ENCODE results near the gene MRGPRG.

MRGPRG gene

DNA sequence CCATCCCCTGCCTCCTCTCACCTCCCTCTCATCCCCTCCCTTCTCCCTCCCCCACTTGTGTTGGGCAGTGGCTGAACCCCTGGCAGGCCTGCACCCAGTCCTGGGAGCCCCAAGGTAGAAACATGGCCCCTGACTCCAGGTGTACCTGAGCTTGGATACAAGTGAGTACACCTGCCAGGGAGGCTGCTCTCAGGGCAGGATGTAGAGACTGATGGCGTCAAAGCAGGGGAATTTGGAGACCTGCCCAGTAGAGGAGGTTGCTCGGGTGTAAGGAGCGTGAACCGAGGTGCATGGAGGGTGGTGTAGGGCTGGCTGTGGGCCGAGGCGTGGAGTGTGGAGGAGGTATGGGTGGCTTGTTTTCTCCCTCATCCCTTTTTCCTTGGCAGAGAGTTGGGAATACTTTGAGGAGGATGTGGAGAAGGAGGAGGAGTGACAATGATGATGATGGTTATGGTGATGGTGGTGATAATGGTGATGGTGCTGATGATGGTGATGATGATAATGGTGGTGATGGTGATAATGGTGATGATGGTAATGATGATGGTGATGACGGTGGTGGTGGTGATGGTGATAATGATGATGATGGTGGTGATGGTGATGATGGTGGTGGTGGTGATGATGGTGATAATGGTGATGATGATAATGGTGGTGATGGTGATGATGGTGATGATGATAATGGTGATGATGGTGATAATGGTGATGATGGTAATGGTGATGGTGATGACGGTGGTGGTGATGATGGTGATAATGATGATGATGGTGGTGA lies 12.3 kb downstream of the MRGPRG start:
- no peak for DNase-seq

DNA sequence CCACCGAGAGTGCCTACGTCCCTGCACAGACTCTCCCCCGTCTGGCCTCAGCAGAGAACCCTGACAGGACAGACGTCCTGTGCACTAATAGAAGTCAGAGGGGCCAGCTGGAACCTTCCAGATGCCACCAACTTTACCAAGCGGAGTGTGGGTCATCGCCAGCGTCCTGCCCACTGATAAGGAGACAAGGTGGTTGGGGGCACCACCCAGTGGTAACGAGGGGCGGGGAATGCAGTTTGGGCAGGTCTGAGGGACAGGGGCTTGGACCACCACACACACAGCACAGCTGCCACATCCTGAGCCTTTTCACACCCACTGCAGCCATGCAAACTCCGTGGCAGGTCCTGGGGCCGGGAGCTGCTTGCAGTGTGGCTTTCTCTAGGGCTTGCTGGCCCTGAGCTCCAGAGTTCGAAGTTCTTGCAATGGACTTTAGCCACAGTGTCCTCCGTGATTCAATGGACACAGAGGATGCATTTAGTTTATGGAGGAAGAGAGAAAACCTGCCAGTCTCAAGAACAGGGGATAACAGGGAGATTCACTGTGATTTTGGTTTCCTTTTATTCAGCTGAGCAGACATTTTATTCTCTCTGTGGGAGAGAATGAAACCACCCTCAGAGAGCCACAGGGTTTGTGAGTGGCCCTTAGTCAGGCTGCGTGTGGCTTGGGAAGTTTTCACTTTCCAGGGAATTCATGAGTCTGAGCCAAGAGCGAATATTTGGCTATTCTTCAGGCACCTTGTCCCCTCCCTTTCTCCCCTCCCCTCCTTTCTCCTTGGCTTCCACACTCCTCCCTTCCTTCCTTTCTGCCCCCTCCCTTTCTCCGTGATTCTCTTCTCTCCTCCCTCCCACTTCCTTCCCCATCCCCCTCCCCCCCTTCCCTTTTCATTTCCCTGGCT lies 13.1 kb downstream of the MRGPRG start:
- DNase-seq: no peak

DNA sequence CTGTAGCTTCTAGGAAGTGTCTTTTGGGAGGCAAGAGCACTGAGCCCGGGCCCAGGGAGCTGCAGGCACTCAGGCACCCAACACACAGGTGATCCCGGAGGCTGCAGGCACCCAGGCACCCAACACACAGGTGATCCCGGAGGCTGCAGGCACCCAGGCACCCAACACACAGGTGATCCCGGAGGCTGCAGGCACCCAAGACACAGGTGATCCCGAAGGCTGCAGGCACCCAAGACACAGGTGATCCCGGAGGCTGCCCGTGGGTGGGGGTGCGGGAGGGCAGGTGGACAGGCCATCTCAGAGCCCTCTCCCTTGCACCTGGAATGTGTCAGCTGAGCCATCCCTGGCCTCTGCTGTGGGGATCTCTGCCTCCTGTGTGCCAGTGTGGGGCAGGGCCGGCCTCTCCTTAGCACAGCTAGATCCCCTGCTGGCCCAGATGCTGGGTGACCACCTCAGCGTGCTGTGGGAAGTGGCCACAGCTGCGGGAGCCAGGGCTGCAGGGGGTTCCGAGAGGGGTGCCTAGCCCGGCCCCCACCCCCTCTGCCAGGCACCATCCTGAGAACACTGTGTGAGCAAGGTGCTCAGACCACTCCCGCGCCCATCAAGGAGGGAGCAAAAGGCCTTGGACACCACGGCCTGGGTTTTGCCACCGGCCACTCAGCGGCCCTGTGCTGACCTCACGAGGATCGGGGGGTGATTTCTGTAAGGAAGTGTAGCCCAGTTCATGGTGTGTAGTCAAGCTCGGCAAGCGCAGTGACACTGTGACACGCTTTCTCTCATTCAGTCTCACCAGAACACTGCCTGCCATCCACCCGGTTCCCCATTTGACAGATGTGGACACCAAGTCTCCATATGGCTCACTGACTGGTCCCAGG lies 14.2 kb downstream of the MRGPRG start:
- DNase-seq: no peak

DNA sequence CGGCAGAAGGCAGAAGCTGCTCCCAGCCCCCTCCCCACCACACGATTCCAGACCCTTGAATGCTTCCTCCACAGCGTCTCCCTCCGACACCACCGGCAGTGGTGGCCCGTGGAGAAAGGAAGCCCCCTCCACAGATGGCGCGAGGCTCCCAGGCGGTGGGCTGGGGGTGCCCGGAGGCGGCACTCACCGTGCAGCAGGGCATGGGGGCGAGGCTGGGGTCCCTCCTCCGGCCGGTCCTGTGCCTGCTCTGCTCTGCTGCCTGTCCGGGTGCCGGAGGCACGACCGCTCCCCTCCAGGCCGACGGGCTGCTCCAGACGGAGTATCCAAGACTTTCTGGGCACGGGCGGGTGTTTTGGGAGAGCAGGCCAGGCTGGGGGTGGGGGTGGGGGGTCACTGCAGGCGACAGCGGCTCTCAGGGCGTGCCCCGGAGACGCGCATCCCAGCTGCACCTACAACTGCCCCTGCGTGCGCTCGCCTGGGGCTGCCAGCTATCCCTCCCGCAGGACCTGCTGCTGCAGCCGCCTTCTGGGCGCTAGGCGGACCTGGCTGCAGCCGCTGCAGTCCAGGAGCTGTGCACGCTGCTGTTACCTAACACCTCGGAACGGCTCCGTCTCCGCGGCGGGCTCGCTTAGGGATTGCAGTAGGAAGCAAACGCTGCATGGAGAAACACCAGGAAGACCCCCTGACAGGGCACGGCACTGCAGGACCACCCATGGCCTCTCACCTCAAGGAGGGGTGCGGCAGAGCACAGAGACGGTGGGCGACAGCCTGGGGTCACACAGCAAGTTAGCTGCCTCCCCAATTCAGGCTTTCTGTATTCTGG lies 15.2 kb downstream of the MRGPRG start:
- DNase-seq: no peak

- no peak for DNase-seq
Observed at GRCh38 chr11:3202759-3203158, 15.9 kb downstream of the MRGPRG start.

GRCh38 chr11:3202305-3202704 lies 16.3 kb downstream of the MRGPRG start:
- no peak for DNase-seq

GRCh38 chr11:3201677-3202181 lies 16.9 kb downstream of the MRGPRG start:
- DNase-seq: no peak

DNA sequence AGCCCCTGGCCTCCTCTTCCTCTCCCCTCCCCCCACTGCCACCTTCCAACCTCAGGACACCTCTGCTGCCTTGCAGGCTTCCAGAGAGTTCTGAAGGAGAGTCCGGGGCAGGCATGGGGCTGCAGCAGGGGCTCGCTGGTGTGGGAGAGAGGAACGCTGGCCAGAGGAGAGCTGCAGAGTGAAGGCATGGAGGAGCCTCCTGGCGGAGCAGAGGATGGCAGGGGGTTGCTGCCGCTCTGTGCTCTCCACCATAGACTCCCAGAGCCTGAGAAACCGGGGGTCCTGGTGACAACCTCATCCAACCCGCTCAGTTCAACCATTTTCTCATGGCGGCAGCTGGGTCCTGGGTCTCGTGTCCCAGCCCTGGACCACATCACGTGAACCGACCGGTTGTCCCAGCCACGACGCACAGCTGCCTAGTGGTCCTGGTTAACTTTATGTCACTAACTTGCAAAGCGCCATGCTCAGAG lies 17.5 kb downstream of the MRGPRG start:
- DNase-seq: no peak

DNA sequence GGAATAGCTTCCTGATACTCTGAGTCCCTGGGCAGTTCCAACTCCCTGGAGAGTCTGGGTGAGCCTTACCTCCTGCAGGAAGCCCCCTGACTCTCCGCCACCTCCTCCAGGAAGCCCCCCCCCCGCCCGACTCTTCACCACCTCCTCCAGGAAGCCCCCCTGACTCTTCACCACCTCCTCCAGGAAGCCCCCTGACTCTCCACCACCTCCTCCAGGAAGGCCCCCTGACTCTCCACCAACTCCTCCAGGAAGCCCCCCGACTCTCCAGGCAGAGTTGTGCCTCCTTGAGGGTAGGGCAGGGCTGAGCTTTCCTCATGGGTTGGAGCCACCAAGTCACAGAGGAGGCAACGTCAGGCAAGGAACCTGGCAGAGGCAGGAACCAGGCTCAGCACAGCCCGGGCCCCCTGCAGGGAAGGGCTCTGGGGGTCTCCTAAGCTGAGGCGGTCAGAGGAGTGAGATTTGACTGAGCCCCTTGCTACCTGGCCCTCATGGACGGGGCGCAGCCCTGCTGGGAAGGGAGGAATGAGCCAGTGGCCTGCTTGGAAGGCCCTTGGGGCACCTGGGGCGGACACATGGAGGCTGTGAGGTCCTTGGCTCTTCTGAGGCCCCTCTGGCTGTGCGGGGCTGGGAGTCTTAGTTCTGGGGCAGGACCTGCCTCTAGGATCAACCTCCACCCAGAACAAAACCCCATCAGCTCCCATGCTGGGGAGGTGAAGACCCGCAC lies 18.1 kb downstream of the MRGPRG start:
- no peak for DNase-seq

- DNase-seq: no peak
Observed at GRCh38 chr11:3199537-3200295, 18.9 kb downstream of the MRGPRG start.

DNA sequence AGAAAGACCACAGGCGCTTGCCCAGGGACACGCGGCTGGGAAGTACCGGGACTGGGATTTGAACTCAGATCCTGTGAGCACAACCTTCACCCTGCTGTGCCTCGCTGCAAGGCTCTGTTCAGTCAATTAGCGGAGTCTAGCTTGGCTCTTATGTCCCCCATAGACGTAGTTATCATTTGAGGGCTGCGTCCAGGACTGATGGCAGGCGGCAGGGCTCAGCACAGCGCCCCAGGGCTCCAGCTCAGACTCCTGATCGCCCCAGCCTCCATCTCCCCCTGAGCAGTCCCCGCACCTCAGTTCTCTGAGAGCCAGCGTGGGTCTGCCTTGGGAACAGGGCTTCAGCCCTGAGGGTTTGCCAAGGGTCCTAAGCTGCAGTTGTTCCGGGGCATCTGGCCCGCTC lies 19.8 kb downstream of the MRGPRG start:
- no peak for DNase-seq

GRCh38 chr11:3197878-3198528 lies 20.6 kb downstream of the MRGPRG start:
- no peak for DNase-seq

DNA sequence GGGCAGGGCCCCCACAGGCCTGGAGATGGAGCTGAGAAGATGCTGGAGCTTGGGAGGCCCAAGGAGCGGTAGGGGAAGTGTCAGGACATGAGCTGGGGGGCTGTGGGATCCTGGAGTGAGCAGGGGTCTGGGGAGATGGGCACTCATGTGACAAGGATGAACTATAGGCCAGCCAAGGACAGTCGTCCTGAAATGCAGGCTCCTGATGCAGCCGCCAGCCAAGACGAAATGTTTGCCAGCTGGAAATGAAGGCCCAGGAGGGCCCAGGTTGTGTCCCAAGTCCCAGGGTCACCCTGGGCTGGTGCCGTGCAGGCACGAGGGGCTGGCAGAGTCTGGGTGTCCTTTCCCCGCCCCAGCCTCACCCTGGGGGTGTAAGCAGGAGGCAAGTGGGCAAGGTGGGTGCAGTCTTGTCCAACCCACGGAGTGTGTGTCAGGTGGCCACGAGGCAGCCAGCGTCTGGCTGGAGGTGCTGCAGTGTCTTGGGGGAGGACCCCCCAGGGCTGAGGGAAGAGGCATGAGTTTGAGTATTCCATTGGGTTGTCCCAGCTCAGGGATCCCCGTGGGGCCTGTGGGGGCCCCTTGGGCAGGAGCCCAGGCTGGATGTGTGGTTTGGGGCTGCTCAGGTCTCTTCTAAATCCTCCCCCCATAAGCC lies 21.4 kb downstream of the MRGPRG start:
- DNase-seq: no peak

GRCh38 chr11:3196161-3197043 lies 22.2 kb downstream of the MRGPRG start:
- no peak for DNase-seq

- no peak for DNase-seq
Observed at GRCh38 chr11:3195251-3196160, 23.1 kb downstream of the MRGPRG start.

DNA sequence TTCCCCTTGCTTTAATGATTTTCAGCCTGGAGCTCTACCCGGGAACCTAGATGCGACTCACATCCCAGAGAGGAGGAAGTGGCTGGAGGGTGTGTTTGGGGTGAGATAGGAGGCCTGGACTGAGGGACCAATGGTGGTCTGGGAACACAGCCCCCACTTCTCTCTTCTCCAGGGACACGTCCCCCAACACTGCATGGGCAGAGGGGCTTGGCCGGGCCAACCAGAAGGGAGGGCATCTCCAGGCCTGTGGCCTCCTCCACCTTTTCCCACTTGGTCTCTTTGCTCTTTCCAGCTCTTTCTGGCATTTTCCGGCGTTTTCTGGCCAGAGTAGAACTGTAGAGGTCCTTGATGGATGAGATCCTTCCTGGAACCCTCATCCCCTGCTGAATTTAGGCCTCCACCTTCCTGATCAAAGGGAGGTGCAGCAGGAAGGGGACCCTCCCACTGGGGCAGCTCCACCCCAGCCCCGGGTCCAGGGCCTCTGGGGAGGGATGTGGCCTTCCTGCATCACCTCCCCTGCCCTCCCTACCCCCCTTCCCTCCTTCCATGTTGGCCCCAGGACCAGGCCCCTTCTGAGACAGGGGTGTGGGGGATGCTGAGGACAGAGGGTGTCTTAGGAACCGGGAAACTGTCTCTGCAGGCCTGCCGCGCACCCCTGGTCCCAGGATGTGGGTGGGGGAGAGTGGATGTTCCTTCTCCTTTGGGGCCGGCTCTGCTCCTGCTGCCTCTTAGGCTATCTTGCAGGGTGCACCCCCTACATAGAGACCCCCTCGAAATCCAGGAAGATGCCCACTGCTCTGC lies 24.4 kb downstream of the MRGPRG start:
- no peak for DNase-seq
